Measurements from ENCODE around the gene LRIT2.
"Not testable (repeated sequence)": the region's sequence is repeated elsewhere in the genome, so short reads cannot be mapped to it uniquely, and the experiment has no call there.

The LRIT2 gene

DNA sequence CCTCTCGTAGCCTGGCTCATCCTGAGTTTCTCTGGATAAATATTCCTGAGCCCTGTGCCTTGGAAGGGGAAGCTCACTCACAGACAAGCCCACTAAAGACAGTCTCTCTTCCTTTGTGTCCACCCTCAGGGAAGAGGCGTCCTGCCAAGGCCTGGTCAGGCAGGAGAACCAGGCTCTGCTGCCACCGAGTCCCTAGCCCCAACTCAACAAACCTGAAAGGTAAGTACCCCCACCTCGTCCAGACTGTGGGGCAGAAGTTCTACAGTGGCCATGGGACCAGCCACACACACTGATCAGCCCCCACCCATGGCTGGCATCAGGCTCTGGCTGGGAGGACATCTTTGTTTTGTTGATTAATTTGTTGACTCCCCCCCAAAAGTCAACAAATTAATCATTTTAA is 49.0 kb downstream of the LRIT2 start:
- TF ChIP-seq, protein P1, sequence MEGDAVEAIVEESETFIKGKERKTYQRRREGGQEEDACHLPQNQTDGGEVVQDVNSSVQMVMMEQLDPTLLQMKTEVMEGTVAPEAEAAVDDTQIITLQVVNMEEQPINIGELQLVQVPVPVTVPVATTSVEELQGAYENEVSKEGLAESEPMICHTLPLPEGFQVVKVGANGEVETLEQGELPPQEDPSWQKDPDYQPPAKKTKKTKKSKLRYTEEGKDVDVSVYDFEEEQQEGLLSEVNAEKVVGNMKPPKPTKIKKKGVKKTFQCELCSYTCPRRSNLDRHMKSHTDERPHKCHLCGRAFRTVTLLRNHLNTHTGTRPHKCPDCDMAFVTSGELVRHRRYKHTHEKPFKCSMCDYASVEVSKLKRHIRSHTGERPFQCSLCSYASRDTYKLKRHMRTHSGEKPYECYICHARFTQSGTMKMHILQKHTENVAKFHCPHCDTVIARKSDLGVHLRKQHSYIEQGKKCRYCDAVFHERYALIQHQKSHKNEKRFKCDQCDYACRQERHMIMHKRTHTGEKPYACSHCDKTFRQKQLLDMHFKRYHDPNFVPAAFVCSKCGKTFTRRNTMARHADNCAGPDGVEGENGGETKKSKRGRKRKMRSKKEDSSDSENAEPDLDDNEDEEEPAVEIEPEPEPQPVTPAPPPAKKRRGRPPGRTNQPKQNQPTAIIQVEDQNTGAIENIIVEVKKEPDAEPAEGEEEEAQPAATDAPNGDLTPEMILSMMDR (IDR thresholded peaks at IDR 0.05; ENCODE audit: low read depth, low read length), result no peak
- no peak for DNase-seq (ENCODE audit: extremely low read depth, low read depth)

DNA sequence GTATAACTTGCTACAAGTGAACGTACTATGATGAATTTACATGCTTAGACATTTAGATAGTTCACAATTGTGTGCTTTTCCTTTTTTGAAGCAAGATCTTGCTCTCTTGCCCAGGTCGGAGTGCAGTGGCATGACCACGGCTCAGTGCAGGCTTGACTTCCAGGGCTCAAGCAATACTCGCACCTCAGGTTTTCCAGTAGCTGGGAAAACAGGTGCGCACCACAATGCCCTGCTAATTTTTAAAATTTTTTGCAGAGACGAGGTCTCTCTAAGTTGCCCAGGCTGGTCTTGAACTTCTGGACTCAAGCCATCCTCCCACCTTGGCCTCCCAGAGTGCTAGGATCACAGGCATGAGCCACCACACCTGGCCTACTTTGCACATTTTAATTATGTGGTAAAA is 49.9 kb downstream of the LRIT2 start:
- no peak for DNase-seq (ENCODE audit: extremely low read depth, low read depth)
- TF ChIP-seq, protein P1 (IDR thresholded peaks at IDR 0.05; ENCODE audit: low read depth, low read length), result no peak

DNA sequence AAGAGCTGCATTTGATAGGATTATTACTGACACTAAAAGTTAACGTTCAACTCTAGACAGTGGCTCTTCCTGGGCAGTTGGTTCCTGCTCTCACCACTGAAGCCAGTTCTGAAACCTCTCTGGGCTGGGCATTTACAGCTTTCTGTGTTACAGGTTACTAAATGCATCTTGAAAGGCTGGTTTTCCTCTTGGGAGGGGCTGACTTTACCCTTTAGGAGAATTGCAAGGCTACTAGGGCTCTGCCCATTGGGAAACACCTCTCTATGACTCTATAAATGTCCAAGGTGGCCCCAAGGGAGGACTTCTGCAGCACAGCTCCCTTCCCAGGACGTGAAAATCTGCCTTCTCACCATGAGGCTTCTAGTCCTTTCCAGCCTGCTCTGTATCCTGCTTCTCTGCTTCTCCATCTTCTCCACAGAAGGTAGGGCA is 51.8 kb downstream of the LRIT2 start, which contains the start of gene GPR15LG:
TSS of gene GPR15LG (plus strand) at position 301 of the 429 bp plus-strand sequence. CDS start at position 352, 51 bp downstream.
- TF ChIP-seq, protein P1 (IDR thresholded peaks at IDR 0.05; ENCODE audit: low read depth, low read length), result no peak
- no peak for DNase-seq (ENCODE audit: extremely low read depth, low read depth)

DNA sequence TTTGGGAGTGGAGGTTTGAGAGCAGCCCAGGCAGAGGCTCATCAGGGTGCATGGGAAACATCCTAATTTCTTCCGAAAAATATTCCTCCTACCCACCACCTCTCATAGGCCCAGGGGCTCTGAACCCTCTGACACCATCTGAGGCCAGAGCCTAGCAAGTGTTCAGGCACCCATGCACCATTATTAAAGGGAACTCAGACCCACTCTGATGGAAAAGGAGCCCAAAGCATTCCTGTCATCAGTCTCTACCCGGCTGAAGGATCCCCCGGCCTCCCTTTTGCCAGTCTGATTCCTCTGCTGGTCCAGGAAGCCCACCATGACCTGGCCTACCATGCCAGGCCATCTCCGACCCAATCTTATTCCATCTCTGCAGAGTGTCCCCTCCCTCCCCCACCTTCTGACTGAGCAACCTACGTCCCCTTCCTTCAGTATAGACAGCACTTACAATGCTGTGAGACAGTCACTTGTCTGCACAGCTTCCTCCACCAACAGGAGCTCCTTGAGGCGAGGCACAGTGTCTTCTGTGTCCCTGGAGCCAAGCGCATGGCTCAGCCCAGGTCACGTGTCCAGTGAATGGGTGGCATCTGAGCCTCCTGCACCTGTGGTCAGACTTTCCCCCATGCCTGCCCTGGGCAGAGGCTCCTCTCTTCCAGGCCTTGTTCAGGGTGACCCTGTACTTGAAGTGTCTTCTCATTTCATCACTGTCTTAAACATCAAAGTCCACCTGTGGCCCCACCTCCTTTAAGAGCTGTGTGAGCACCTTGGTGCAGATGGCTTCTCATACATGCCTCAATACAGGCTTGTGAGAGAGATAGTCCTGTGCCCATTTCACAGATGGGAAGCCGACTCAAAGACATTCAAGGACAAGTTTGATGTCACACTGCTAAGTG is 52.6 kb downstream of the LRIT2 start:
- no peak for DNase-seq (ENCODE audit: extremely low read depth, low read depth)
- TF ChIP-seq, protein P1 (IDR thresholded peaks at IDR 0.05; ENCODE audit: low read depth, low read length), result no peak

DNA sequence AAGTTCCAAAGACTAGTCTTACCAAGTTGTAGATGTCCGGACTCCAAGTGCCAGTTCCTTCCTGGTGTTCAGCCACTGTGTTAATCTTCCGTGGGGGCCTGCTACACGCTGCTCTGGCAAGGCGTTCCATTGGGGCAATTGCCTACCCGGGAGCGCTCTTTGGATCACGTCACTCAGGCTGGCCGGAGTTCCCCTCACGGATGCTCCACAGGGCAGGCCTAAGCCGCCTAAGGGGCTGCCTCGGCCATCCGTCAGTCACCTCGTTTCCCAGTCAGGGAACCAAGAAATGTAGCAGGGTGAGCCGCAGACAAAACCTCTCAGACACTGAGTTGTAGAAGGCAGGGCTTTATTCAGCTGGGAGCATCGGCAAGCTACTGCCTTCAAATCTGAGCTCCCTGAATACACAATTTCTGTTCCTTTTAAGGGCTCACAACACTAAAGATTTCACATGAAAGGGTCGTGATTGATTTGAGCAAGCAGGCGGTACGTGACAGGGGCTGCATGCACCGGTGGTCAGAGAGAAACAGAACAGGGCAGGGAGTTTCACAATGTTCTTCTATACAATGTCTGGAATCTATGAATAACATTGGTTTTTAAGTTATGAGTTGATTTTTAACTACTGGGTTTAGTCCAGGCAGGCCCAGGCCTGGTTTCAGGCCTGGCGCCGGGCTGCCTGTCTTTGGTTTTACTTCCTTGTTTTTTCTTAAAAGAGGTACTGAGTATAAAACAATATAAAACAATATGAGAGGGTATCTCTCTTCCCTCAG is 53.5 kb downstream of the LRIT2 start:
- DNase-seq (ENCODE audit: extremely low read depth, low read depth), result not testable (repeated sequence)

DNA sequence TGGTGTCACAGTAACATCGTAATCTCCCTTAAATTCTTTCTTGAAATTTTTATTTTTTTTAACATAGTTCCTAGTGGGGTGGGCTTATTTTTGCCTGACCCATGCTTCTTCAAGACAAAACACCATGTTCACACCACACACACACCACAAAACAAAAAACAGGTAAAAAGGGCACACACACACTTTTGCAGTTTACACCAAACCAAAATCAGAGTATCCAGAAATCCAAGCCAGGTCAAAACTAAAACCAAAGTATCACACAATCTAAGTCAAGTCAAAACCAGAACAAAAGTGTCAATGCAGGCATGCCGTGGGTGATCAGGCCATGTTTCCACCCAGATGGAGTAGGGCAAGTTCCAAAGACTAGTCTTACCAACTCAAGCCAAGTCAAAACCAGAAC is 54.1 kb downstream of the LRIT2 start:
- not testable (repeated sequence) for DNase-seq (ENCODE audit: extremely low read depth, low read depth)
